HepG2 (cell line): ENCODE measurements around the gene CHTF18. TPM values are rescaled to one million over a fixed set of nuclear protein-coding genes. Genes with fewer than 3 reads are reported as not detected.

ENCODE experiments used
- CSRNP1 ChIP-seq: sonication (generic); formaldehyde crosslinking; IDR thresholded peaks from 2 replicates; pipeline ENCODE4 v1.8.1; 2023; ENCODE audit warnings: mild to moderate bottlenecking, missing genetic modification reagents
- HES4 ChIP-seq: sonication (generic); formaldehyde crosslinking; IDR thresholded peaks from 2 replicates; pipeline ENCODE4 v1.9.0; 2021; ENCODE audit warnings: mild to moderate bottlenecking, missing genetic modification reagents, borderline replicate concordance
- ISX ChIP-seq: sonication (generic); formaldehyde crosslinking; conservative IDR thresholded peaks from 2 replicates; pipeline ENCODE4 v1.5.0; 2020; ENCODE audit warnings: missing genetic modification reagents
- MEIS2 ChIP-seq: sonication (generic); formaldehyde crosslinking; IDR thresholded peaks from 2 replicates; pipeline ENCODE4 v1.9.0; 2021; ENCODE audit warnings: mild to moderate bottlenecking, missing genetic modification reagents
- MTF1 ChIP-seq: sonication (generic); formaldehyde crosslinking; IDR thresholded peaks from 2 replicates; pipeline ENCODE4 v1.5.0; 2020; ENCODE audit warnings: missing genetic modification reagents
- NR2F1 ChIP-seq, 2 experiments: fragments of 450-650 bp in 1 of 2; formaldehyde crosslinking in 1 of 2; IDR thresholded peaks; 2 replicates each; pipeline versions ENCODE4 v1.5.0 to v1.6.1; 2016 to 2020; ENCODE audit warnings: mild to moderate bottlenecking in 1 of 2, missing compliant biosample characterization in 1 of 2, missing genetic modification reagents in 1 of 2, moderate library complexity in 1 of 2
- SMARCE1 ChIP-seq: fragments of 450-650 bp; IDR thresholded peaks from 2 replicates; pipeline ENCODE4 v1.6.1; 2017; ENCODE audit warnings: borderline replicate concordance
- SYNCRIP ChIP-seq: fragments of 200-400 bp; formaldehyde crosslinking; IDR thresholded peaks from 2 replicates; pipeline ENCODE4 v1.6.1; 2018; ENCODE audit warnings: mild to moderate bottlenecking, low read depth, low read length; ENCODE audit not compliant: insufficient read depth
- TCF7L2 ChIP-seq: IDR thresholded peaks from 2 replicates; pipeline ENCODE4 v1.6.1; 2011; ENCODE audit warnings: mild to moderate bottlenecking, low read depth, low read length, moderate library complexity
- ZBTB42 ChIP-seq: sonication (generic); formaldehyde crosslinking; IDR thresholded peaks from 2 replicates; pipeline ENCODE4 v1.5.0; 2020; ENCODE audit warnings: mild to moderate bottlenecking, missing genetic modification reagents
- ZFP41 ChIP-seq: sonication (generic); formaldehyde crosslinking; IDR thresholded peaks from 2 replicates; pipeline ENCODE4 v1.4.0; 2020; ENCODE audit warnings: mild to moderate bottlenecking, missing genetic modification reagents, borderline replicate concordance
- ZNF329 ChIP-seq: sonication (generic); formaldehyde crosslinking; IDR thresholded peaks from 2 replicates; pipeline ENCODE4 v1.9.0; 2021; ENCODE audit warnings: low read depth, mild to moderate bottlenecking, missing genetic modification reagents
- ZNF607 ChIP-seq: sonication (generic); formaldehyde crosslinking; IDR thresholded peaks from 2 replicates; pipeline ENCODE4 v1.5.1; 2020; ENCODE audit warnings: missing genetic modification reagents, mild to moderate bottlenecking, borderline replicate concordance
- ZNF710 ChIP-seq: sonication (generic); formaldehyde crosslinking; IDR thresholded peaks from 2 replicates; pipeline ENCODE4 v1.5.0; 2020; ENCODE audit warnings: mild to moderate bottlenecking, missing genetic modification reagents, borderline replicate concordance
- ZNF784 ChIP-seq: sonication (generic); formaldehyde crosslinking; IDR thresholded peaks from 2 replicates; pipeline ENCODE4 v1.5.1; 2020; ENCODE audit warnings: missing genetic modification reagents, mild to moderate bottlenecking, borderline replicate concordance
- polyA plus RNA-seq, 8 experiments: library from polyadenylated mRNA; depleted of rRNA in 3 of 8; stranded (reverse) in 7 of 8; unstranded in 1 of 8; fragments of >200 nt; fragmentation: Illumina TruSeq in 4 of 8; extraction: Trizol in 4 of 8; gene quantifications; 2 replicates each; pipeline versions ENCODE4 v1.2.1 to v1.2.3, GENCODE V29; 2011 to 2016; ENCODE audit warnings: low read depth in 4 of 8, missing spikeins in 1 of 8, mixed read lengths in 1 of 8; ENCODE audit not compliant: insufficient read depth in 1 of 8
- total RNA-seq, 5 experiments: library from RNA; depleted of rRNA; stranded (reverse); fragments of >200 nt; fragmentation: Illumina TruSeq; extraction: Trizol; gene quantifications; 2 replicates each; pipeline ENCODE4 v1.2.3, GENCODE V29; 2016; ENCODE audit warnings: low read depth in 1 of 5
- TF ChIP-seq, protein P1 (sequence below): sonication (generic); formaldehyde crosslinking; IDR thresholded peaks from 2 replicates; pipeline ENCODE4 v1.4.0; 2020; ENCODE audit warnings: mild to moderate bottlenecking, missing genetic modification reagents
- TF ChIP-seq, protein P2 (sequence below): sonication (generic); formaldehyde crosslinking; IDR thresholded peaks from 2 replicates; pipeline ENCODE4 v1.5.1; 2020; ENCODE audit warnings: mild to moderate bottlenecking, missing genetic modification reagents
- TF ChIP-seq, protein P3 (sequence below): sonication (generic); formaldehyde crosslinking; IDR thresholded peaks from 2 replicates; pipeline ENCODE4 v1.4.0; 2020; ENCODE audit warnings: missing genetic modification reagents

The CHTF18 gene
- total and polyA plus RNA-seq, 2 of the 13 experiments (the other 11 are each of a cell fraction or from before 2014, with no cell fraction given): 8.6 to 22.9 TPM

- no peak for TF ChIP-seq CSRNP1 (CRISPR knock-in tag)
- TF ChIP-seq, protein P1, sequence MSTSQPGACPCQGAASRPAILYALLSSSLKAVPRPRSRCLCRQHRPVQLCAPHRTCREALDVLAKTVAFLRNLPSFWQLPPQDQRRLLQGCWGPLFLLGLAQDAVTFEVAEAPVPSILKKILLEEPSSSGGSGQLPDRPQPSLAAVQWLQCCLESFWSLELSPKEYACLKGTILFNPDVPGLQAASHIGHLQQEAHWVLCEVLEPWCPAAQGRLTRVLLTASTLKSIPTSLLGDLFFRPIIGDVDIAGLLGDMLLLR (CRISPR knock-in tag): peak; percentile 69; the same call in 1 of the 2 replicates
- no peak for TF ChIP-seq SMARCE1
- TF ChIP-seq, protein P2, sequence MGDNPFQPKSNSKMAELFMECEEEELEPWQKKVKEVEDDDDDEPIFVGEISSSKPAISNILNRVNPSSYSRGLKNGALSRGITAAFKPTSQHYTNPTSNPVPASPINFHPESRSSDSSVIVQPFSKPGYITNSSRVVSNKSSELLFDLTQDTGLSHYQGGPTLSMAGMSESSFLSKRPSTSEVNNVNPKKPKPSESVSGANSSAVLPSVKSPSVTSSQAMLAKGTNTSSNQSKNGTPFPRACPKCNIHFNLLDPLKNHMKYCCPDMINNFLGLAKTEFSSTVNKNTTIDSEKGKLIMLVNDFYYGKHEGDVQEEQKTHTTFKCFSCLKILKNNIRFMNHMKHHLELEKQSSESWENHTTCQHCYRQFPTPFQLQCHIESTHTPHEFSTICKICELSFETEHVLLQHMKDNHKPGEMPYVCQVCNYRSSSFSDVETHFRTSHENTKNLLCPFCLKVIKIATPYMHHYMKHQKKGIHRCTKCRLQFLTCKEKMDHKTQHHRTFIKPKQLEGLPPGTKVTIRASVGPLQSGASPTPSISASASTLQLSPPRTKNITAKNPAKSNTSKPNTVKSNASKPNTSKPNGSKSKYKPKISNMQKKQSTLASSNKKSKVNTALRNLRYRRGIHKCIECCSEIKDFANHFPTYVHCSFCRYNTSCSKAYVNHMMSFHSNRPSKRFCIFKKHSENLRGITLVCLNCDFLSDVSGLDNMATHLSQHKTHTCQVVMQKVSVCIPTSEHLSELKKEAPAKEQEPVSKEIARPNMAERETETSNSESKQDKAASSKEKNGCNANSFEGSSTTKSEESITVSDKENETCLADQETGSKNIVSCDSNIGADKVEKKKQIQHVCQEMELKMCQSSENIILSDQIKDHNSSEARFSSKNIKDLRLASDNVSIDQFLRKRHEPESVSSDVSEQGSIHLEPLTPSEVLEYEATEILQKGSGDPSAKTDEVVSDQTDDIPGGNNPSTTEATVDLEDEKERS (CRISPR knock-in tag): no peak
- TF ChIP-seq ZFP41 (CRISPR knock-in tag): no peak
- no peak for TF ChIP-seq SYNCRIP
- TF ChIP-seq ZNF607 (CRISPR knock-in tag): peak; percentile 72
- no peak for TF ChIP-seq TCF7L2
- no peak for TF ChIP-seq MTF1 (CRISPR knock-in tag)
- no peak for TF ChIP-seq ISX (CRISPR knock-in tag)
- TF ChIP-seq ZBTB42 (CRISPR knock-in tag): peak; percentile 35; the same call in 1 of the 2 replicates
- TF ChIP-seq HES4 (CRISPR knock-in tag): peak; percentile 83
- no peak; the same call in 1 of the 2 replicates for TF ChIP-seq MEIS2 (CRISPR knock-in tag)
- peak; percentile 33; the same call in 1 of the 2 replicates for TF ChIP-seq ZNF710
- TF ChIP-seq ZNF329 (CRISPR knock-in tag): no peak
- TF ChIP-seq NR2F1 (CRISPR knock-in tag; IDR thresholded peaks at IDR 0.05): no peak
- TF ChIP-seq, protein P3, sequence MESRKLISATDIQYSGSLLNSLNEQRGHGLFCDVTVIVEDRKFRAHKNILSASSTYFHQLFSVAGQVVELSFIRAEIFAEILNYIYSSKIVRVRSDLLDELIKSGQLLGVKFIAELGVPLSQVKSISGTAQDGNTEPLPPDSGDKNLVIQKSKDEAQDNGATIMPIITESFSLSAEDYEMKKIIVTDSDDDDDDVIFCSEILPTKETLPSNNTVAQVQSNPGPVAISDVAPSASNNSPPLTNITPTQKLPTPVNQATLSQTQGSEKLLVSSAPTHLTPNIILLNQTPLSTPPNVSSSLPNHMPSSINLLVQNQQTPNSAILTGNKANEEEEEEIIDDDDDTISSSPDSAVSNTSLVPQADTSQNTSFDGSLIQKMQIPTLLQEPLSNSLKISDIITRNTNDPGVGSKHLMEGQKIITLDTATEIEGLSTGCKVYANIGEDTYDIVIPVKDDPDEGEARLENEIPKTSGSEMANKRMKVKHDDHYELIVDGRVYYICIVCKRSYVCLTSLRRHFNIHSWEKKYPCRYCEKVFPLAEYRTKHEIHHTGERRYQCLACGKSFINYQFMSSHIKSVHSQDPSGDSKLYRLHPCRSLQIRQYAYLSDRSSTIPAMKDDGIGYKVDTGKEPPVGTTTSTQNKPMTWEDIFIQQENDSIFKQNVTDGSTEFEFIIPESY: peak; percentile 77
- TF ChIP-seq ZNF784 (CRISPR knock-in tag): peak; percentile 95
Measured at GRCh38 chr16:740764-741505, 47.5 kb upstream of the CHTF18 start, which contains the start of gene CIAO3 (continued).
